Mucosa of stomach (tissue), 1 donor: ENCODE data around the gene CHMP1A.
"Not testable (repeated sequence)": the region's sequence is repeated elsewhere in the genome, so short reads cannot be mapped to it uniquely, and the experiment has no call there.

ENCODE experiments used
- H3K27me3 ChIP-seq: one replicate; pipeline ENCODE4 v1.7.0; 2013; ENCODE audit warnings: mild to moderate bottlenecking, low read length; ENCODE audit not compliant: control insufficient read depth, insufficient read depth
- H3K36me3 ChIP-seq: one replicate; pipeline ENCODE4 v1.7.0; 2013; ENCODE audit warnings: low read length; ENCODE audit not compliant: control insufficient read depth, insufficient read depth
- H3K4me1 ChIP-seq: one replicate; pipeline ENCODE4 v1.7.0; 2013; ENCODE audit warnings: mild to moderate bottlenecking, low read length; ENCODE audit not compliant: control insufficient read depth, insufficient read depth
- H3K4me3 ChIP-seq: one replicate; pipeline ENCODE4 v1.7.0; 2013; ENCODE audit warnings: low read length
- H3K9ac ChIP-seq: one replicate; pipeline ENCODE4 v1.7.0; 2013; ENCODE audit warnings: mild to moderate bottlenecking, low read length, moderate library complexity
- H3K9me3 ChIP-seq: one replicate; pipeline ENCODE4 v1.7.0; 2013; ENCODE audit warnings: mild to moderate bottlenecking, low read length, moderate library complexity; ENCODE audit not compliant: control insufficient read depth
- donor health status: Pancreatic carcinoma.

CHMP1A gene

DNA sequence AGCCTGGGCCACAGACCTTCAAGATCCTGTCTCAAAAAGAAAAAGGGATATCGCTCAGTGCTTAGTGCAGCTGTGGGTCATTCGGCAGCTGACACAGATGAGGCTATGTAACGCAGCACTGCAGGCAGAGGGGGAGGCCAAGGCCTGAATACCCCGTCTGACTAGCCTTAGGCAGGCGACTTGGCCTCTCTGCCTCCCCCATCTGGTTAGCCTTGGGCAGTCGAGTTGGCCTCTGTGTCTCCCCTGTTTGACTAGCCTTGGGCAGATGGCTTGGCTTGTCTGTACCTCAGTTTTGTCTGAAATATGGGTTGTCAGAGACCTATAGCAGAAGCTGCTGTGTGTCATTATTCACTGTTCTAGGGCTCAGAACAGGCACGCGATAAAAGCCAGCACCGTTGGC, 10.1 kb upstream of the CHMP1A start:
- Histone ChIP-seq H3K4me1 (no peaks in the 10 kb centered on the region), H3K4me3 (no peak overlapping the region), H3K9ac (no peak overlapping the region), H3K27me3 (no peaks in the 10 kb centered on the region), H3K9me3 (no peaks in the 10 kb centered on the region), H3K36me3 (no peaks in the 10 kb centered on the region)

DNA sequence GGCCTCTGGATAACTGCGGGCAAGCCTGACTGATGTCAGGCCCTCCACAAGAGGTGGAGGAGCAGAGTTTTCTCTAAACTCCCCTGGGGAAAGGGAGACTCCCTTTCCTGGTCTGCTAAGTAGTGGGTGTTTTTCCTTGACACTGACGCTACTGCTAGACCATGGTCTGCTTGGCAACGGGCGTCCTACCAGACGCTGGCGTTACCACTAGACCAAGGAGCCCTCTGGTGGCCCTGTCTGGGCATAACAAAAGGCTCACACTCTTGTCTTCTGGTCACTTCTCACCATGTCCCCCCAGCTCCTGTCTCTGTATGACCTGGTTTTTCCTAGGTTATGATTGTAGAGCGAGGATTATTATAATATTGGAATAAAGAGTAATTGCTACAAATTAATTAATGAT, 9.5 kb upstream of the CHMP1A start:
- H3K4me1 ChIP-seq, H3K9me3 ChIP-seq, H3K4me3 ChIP-seq, H3K9ac ChIP-seq, H3K36me3 ChIP-seq, H3K27me3 ChIP-seq: not testable (repeated sequence)

DNA sequence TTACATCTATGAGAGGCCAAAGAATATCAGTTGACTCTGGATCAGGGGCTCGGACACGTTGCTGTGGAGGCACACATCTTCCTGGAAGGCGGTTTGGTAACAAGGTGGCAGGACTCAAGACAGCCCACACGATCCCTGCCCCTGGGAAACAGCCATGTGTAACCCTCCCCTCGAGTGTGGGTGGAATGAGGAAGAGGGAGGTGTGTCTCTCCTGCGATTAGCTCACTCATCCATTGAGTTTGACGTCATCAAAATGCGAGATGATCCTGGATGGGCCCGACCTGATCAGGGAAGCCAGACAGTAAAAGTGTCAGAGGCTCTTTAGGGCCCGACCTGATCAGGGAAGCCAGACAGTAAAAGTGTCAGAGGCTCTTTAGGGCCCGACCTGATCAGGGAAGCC, 6.7 kb upstream of the CHMP1A start:
- H3K9ac ChIP-seq, H3K9me3 ChIP-seq, H3K36me3 ChIP-seq, H3K4me1 ChIP-seq, H3K4me3 ChIP-seq, H3K27me3 ChIP-seq: not testable (repeated sequence)

DNA sequence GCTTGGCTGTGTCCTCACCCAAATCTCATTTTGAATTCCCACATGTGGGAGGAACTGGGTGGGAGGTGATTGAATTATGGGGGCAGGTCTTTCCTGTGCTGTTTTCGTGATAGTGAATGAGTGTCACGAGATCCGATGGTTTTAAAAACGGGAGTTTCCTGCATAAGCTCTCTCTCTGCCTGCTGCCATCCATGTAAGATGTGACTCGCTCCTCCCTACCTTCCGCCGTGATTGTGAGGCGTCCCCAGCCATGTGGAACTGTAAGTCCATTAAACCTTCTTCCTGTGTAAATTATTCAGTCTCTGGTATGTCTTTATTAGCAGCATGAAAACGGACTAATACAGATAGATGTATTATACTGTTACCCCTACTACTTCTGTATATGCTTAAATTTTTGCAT, 3.7 kb upstream of the CHMP1A start:
- no peak overlapping the region for H3K4me3 ChIP-seq

DNA sequence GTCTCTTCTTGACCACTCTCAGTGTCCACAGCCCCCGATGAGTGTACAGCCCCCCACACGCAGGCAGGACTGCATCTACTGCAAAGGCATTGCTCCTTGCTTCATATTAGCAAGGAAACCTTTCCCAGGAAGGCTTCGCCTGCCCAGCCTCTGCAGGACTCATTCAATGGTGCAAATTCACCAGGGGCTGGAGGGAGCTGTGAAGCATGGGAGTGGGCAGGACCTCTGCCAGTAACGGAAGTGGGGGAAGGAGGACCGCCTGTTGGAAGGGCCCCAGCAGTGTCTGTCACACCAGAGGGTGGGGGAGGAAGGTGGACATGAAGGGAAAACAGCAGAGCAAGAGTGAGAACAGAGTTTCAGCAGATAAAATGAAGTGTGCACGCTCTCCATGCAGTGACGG, 2.6 kb upstream of the CHMP1A start:
- H3K9ac ChIP-seq: no peak overlapping the region
- no peak overlapping the region for H3K4me3 ChIP-seq
- no peaks in the 10 kb centered on the region for H3K36me3 ChIP-seq
- H3K4me1 ChIP-seq: peaks cover 20% of the 10 kb centered on the region
- no peaks in the 10 kb centered on the region for H3K27me3 ChIP-seq
- H3K9me3 ChIP-seq: no peaks in the 10 kb centered on the region

More for the DNA sequence above, 3.7 kb upstream of the CHMP1A start:
- Histone ChIP-seq H3K9me3 (no peaks in the 10 kb centered on the region), H3K27me3 (no peaks in the 10 kb centered on the region), H3K9ac (no peak overlapping the region), H3K4me1 (peaks cover 17% of the 10 kb centered on the region), H3K36me3 (no peaks in the 10 kb centered on the region)

DNA sequence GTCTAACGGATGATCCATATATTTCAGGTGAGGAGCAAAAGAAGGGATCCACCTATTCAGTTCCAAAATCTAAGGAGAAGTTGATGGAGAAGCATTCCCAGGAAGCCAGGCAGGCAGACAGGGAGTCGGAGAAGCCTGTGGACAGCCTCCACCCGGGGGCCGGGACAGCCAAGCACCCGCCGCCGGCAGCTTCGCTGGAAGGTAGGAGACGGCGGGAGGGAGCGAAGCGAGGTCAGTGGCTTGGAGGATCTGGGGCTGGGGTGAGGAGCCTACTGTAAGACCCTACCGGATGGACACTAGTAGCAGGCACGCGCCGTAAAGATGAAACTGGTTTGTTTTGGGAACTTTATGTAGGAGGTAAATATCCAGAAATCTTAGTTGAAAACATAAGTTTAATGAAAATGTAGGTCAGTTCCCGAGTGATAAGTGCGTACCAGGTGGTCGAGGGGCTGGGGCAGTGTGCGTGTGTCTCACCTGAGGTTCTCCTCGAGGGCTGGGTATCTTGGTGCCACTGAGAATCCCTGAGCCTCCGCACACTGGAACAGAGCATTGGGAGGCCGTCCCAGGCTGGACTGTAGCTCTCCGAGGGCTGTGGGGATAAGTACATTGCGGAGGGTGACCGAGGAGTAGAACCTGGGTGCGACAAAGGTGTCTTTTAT, 842 bp upstream of the CHMP1A start:
- Histone ChIP-seq H3K4me1 (peaks cover 23% of the 10 kb centered on the region), H3K9me3 (no peaks in the 10 kb centered on the region), H3K9ac (peak overlapping the region; percentile 94), H3K27me3 (no peaks in the 10 kb centered on the region), H3K4me3 (peak overlapping the region; percentile 85), H3K36me3 (peaks cover 5% of the 10 kb centered on the region)

DNA sequence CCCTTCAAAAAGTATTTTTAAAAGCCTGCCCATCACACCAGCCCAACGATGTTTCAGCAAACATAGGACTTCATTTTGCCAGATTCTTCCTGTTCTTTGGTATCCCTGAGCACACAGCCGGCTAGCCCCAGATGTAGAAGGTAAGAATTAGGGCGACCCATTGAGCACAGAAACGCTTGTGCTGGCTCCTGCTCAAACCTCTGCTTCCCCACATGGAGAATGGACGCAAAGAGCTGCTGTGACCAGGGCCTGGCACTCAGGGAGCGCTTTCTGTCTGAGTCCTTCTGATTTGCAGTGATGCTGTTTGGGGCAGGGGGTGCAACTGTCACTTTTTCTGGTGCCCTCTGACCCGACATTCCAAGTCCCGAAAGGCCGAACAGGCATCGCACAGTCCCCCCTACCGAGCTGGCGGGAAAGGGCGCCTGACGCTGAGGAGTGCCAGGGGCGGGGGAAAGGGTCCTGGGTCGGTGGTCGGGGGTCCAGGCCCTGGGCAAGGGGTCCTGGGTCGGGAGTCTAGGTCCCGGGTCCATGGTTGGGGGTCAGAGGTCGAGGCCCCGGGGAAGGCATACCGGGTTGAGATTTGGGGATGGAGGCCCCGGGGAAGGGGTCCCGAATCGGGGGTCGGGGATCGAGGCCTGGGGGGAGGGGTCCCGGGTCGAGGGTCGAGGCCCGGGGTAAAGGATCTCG, 930 bp downstream of the CHMP1A start:
- Histone ChIP-seq H3K9me3 (no peaks in the 10 kb centered on the region), H3K4me1 (peaks cover 23% of the 10 kb centered on the region), H3K27me3 (no peaks in the 10 kb centered on the region), H3K9ac (peak overlapping the region; percentile 94), H3K36me3 (peaks cover 5% of the 10 kb centered on the region), H3K4me3 (peak overlapping the region; percentile 85)

DNA sequence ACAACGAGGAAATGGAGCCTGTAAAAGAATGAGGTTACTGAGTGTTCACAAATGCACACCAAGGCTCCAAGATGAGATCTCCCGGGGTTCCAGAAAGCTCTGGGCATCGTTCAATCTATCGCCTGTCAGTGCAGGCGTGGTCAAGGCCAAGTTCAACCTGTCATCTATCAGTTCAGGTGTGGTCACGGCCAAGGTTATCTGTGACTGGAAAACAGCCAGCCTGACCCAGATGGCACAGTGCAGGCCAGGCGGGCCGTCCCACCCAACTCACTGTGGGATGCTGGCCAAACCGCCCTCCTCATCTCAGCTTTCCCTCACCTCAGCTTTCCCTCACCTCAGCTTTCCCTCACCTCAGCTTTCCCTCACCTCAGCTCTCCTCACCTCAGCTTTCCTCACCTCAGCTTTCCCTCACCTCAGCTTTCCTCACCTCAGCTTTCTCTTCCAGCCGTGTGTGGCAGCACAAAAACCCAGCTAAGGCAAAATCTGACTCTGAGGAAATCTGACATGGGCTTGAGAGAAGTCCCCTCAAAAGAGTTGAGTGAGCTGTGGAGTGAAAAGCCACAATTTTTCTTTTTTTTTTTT, 2.4 kb downstream of the CHMP1A start:
- Histone ChIP-seq H3K36me3 (peaks cover 5% of the 10 kb centered on the region), H3K9ac (no peak overlapping the region), H3K27me3 (no peaks in the 10 kb centered on the region), H3K4me1 (peaks cover 23% of the 10 kb centered on the region), H3K9me3 (no peaks in the 10 kb centered on the region), H3K4me3 (no peak overlapping the region)

DNA sequence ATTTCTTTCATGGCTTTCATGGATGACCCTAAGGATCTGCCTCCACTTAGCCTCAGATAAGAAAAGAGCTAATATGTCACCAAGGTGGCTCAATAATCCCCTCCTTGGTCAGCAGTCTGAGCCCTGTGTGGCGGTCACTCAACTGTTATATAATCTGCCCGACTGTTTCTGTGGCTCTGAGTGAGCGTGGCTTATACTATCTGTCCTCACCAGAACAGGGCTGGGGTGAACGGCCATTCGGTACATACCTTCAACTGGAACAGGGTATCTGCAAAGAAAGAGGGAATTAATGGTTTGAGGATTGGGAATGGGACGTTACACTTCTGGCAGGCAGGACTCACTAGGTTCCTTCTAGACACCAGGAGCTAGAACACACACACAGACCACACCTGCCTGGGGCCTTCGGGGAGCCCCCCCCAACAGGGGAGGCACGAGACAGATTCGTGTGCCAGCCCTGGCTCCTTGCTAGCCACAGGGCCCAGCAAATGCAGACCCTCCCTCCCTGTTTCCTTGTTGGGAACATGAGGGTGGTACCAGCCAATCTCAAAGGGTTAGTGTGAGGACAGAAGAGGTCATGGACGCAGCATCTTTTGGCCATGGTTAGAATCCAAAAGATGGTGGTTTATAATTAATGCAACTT, 3.7 kb downstream of the CHMP1A start:
- Histone ChIP-seq H3K27me3 (no peaks in the 10 kb centered on the region), H3K9ac (no peak overlapping the region), H3K4me1 (peaks cover 18% of the 10 kb centered on the region), H3K4me3 (no peak overlapping the region), H3K36me3 (peaks cover 5% of the 10 kb centered on the region), H3K9me3 (no peaks in the 10 kb centered on the region)

DNA sequence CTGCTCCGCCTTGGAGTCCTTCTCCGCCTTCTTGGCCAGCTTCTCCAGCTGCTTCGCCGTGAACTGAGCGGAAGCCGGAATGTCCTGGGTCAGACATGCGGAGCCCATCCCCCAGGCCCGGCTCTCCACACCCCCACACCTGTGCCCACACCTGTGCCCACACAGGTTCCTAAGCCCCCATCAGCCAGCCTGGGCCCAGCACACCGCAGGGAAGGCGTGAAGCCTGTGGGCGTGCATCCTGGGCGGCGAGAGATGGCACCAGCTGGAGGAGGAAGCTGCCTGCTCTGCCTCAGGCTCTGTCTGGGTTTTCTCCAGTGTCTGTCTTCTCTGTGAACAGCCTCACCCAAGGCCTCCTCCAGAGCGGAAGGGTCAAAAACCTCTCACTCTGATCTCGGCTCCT, 5.9 kb downstream of the CHMP1A start:
- no peaks in the 10 kb centered on the region for H3K27me3 ChIP-seq
- peaks cover 10% of the 10 kb centered on the region for H3K4me1 ChIP-seq
- no peaks in the 10 kb centered on the region for H3K9me3 ChIP-seq
- H3K9ac ChIP-seq: no peak overlapping the region
- peaks cover 10% of the 10 kb centered on the region for H3K36me3 ChIP-seq
- no peak overlapping the region for H3K4me3 ChIP-seq

DNA sequence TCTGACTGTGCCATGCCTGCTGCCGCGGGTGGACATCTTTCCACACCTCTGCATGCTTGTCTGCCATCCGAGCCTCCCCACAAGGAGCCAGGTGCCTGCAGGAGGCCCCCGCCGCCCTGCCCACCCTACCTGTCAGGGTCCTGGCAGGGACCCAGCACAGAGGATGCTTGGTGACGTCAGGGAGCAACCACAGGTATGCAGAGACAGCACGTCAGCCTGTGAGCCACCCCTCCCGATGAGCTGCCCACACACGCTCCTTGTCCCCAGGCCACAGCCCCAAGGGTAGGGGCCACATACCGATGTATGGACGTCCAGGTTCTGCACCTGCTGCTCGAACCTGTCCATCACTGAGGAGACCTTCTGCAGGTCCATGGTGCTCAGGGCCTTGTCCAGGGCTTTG, 10.6 kb downstream of the CHMP1A start:
- no peak overlapping the region for H3K9ac ChIP-seq
- H3K27me3 ChIP-seq: peaks cover 1% of the 10 kb centered on the region
- peaks cover 19% of the 10 kb centered on the region for H3K36me3 ChIP-seq
- H3K9me3 ChIP-seq: no peaks in the 10 kb centered on the region
- no peaks in the 10 kb centered on the region for H3K4me1 ChIP-seq
- H3K4me3 ChIP-seq: no peak overlapping the region

DNA sequence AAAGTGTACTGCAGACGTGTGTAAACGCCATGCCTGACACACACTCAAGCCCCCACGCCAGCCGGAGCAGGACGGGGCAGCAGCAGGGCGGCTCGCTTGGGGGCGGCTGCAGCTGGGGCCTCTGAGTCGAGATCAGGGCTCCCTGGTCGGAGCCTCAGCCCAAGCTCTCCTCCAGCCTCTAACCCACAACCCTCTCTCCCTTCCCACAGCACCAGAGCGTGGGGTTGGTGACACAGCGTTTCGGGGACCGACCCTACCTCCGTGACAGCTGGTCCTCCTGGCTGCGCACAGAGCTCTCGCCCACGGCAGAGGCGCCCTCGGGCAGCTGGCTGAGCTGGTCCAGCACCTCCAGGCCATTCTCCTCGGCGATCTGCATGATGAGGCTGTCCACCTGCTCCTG, 11.2 kb downstream of the CHMP1A start:
- no peak overlapping the region for H3K4me3 ChIP-seq
- H3K36me3 ChIP-seq: peaks cover 19% of the 10 kb centered on the region

More for the DNA sequence above, 11.2 kb downstream of the CHMP1A start:
- no peaks in the 10 kb centered on the region for H3K9me3 ChIP-seq
- H3K9ac ChIP-seq: no peak overlapping the region
- peaks cover 5% of the 10 kb centered on the region for H3K27me3 ChIP-seq
- H3K4me1 ChIP-seq: no peaks in the 10 kb centered on the region
